NB4 (cell line): Measurements from ENCODE around the gene FAM222A.

Experiments
- DNase-seq: peaks from one replicate; pipeline ENCODE4 v3.0.0; 2010; ENCODE audit warnings: low read depth
- H3K4me3 ChIP-seq: one replicate; pipeline ENCODE4 v1.5.1; 2011; ENCODE audit warnings: mild to moderate bottlenecking, low read depth, low read length, moderate library complexity
- MYC ChIP-seq: IDR thresholded peaks from 2 replicates; pipeline ENCODE4 v1.6.1; 2011; ENCODE audit warnings: low read depth, low read length
- POLR2A ChIP-seq: IDR thresholded peaks from 2 replicates; pipeline ENCODE4 v1.6.1; 2011; ENCODE audit warnings: mild to moderate bottlenecking; ENCODE audit not compliant: insufficient read length; ENCODE audit errors: extremely low read depth
- TF ChIP-seq, protein P1 (sequence below): IDR thresholded peaks from 2 replicates; pipeline ENCODE4 v1.6.1; 2011; ENCODE audit warnings: low read depth, low read length
- TF ChIP-seq, protein P2 (sequence below): IDR thresholded peaks from one replicate; pipeline ENCODE4 v1.5.1; 2012; ENCODE audit warnings: low read depth, low read length

The FAM222A gene

DNA sequence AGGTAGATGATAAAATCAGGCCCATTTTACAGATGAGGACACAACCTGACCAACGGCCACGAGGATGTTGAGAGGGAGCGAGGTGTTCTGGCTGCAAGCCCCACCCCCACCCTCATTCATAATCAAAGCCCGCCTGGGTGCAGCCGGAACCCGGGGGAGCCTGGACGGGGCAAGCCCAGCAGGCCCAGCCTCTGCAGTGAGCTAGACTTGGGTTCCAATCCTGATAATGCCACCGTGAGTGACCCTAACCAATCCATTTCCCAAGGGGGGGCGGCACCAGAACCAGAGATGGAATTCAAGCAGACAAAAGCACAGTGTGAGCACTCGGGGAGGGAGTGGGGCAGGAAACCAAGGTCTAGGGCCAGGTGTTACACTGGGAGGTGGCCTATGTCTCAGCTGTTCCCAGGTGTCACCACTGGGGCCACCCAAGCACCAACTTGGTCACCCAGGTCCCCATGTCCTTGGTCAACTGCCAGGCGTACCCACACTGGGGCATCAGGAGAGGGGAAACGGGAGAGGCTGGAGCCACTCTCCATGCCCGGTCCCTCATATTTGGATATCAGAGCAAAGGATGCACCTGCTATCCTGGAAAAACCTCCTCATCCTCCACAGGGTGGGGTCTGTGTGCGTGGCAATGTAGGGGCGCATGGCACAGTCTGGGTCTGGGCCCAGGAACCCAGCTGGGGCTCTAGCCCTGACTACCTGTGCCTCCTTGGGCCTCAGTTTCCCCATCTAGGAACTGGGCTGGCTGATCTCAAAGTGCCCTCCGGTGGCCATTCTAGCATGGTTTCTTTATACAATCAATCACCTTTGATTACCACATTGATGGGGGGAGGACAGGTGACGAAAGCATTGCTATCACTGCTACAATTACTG, 58.4 kb downstream of the FAM222A start:
- no peak for DNase-seq
- no peak overlapping the region for H3K4me3 ChIP-seq

DNA sequence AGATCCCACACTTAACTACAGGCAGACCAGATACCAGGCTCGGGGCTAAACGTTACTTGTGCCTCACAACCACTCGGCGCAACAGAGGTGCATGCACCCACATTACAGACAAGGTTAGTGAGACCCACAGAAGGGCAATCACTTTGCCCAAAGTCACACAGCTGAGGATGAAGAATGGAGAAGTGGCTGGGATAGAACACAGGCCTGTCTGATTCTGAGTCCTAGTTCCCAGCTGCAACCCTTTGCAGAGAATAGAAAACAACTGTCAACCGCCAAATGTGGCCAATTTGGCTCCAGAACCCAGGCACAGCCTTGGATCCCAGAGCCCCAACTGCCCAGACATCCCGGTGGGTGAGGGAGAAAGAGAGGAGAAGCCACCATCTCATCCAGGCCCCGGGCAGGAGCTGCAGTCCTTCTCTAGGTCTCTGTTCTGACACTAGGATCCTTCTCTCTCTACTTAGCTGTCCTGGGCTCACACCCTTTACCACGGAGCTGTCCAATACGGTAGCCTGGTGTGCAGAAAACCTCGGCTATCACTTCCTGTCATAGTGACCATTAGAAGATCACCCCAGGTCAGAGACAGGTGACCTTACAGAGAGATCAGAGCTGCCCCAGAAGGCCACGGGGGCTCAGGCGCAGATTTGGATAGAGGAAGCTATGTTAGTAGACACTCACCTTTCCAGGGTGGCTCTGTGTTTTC, 59.1 kb downstream of the FAM222A start:
- DNase-seq, result no peak
- TF ChIP-seq, protein P1, sequence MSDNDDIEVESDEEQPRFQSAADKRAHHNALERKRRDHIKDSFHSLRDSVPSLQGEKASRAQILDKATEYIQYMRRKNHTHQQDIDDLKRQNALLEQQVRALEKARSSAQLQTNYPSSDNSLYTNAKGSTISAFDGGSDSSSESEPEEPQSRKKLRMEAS, result no peak
- no peak for TF ChIP-seq MYC
- TF ChIP-seq, protein P2, sequence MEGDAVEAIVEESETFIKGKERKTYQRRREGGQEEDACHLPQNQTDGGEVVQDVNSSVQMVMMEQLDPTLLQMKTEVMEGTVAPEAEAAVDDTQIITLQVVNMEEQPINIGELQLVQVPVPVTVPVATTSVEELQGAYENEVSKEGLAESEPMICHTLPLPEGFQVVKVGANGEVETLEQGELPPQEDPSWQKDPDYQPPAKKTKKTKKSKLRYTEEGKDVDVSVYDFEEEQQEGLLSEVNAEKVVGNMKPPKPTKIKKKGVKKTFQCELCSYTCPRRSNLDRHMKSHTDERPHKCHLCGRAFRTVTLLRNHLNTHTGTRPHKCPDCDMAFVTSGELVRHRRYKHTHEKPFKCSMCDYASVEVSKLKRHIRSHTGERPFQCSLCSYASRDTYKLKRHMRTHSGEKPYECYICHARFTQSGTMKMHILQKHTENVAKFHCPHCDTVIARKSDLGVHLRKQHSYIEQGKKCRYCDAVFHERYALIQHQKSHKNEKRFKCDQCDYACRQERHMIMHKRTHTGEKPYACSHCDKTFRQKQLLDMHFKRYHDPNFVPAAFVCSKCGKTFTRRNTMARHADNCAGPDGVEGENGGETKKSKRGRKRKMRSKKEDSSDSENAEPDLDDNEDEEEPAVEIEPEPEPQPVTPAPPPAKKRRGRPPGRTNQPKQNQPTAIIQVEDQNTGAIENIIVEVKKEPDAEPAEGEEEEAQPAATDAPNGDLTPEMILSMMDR, result no peak
- TF ChIP-seq POLR2A, result no peak
- H3K4me3 ChIP-seq, result no peak overlapping the region

More for the DNA sequence above, 58.4 kb downstream of the FAM222A start:
- TF ChIP-seq, protein P2, result no peak
- TF ChIP-seq, protein P1, result no peak
- TF ChIP-seq POLR2A (no peak), MYC (no peak)

DNA sequence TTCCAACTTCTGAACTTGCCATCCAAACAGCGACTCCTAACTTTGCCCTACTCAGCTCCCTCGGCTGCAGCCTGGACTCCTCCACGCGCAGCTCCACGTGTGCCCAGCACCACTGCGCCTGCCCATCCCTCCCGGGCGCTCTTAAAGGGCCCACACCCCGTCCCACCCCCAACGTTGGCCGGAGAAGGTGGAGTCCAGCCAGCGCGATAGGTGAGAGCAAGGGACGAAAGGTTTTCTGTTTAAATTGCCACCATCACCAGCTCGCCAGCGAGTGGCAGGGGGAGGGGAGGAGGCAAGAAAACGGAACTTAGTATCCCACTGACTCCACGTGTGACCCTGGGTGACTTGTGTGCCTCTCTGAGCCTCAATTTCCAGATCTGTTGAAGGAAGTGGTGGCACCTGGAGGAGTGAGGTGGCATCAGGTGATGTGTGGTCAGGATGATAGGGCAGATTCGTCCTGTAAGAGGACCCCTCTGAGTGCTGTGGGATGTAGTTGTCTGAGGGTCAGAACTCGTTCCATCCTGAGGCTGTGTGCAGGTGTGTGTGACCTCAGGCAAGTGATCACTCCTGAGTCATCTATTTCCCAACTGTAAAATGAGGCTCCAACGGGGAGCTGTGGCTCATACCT, 59.9 kb downstream of the FAM222A start:
- no peak overlapping the region for H3K4me3 ChIP-seq
- TF ChIP-seq MYC, result no peak
- TF ChIP-seq, protein P1, result peak; percentile 51
- peak; percentile 38 for DNase-seq

GRCh38 chr12:109775172-109775881, 61.7 kb downstream of the FAM222A start:
- TF ChIP-seq, protein P2, result peak; percentile 98
- TF ChIP-seq POLR2A (no peak), MYC (no peak)
- TF ChIP-seq, protein P1, result no peak
- H3K4me3 ChIP-seq, result no peak overlapping the region
- DNase-seq, result peak; percentile 81

DNA sequence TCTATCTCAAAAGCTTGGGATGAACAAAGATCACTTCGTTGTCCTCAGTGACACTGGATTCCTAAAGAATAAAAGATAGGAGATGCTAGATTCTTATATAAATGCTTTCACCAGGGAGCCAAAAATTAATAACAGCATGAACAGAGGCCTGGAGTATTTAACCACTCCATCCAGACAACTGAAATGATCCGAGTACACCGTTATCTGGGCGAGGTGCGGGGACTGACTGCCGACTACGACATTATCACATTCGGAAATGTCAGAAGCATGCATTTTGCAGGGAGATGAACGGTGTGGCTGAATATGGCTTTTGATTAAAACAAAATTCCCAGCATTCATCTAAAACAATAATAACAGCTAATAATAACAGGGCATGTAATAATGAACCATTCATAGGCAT, 63.0 kb downstream of the FAM222A start:
- no peak for DNase-seq
- TF ChIP-seq, protein P1, result no peak
- no peak for TF ChIP-seq POLR2A
- TF ChIP-seq, protein P2, result no peak
- TF ChIP-seq MYC, result no peak
- no peak overlapping the region for H3K4me3 ChIP-seq
